Lung (tissue), 12 donors: ENCODE results near the gene PRAC2. TPM values are rescaled to one million over a fixed set of nuclear protein-coding genes. Genes with fewer than 3 reads are reported as not detected.

ENCODE experiments used
- ATAC-seq: fragments of 200-7000 bp; cut with Tn5 transposase; one replicate; pipeline ENCODE4 v1.9.1; 2020; ENCODE audit warnings: moderate number of reproducible peaks; ENCODE audit not compliant: insufficient read depth, low FRiP score
- DNase-seq, 3 donors: peaks; one replicate each; pipeline ENCODE4 v3.0.0-alpha.2; 2013 to 2017
- H3K27ac ChIP-seq, 2 donors: one replicate each; pipeline ENCODE4 v1.5.1; 2013; ENCODE audit warnings: mild to moderate bottlenecking in 2 of 2, moderate library complexity in 2 of 2, control low read depth in 1 of 2, inconsistent platforms in 1 of 2, low read depth in 1 of 2, low read length in 1 of 2
- H3K27me3 ChIP-seq, 3 donors: one replicate each; pipeline ENCODE4 v1.5.1; 2013; ENCODE audit warnings: low read length in 2 of 3; ENCODE audit not compliant: control insufficient read depth in 3 of 3, insufficient read depth in 3 of 3
- H3K36me3 ChIP-seq, 4 donors: one replicate each; pipeline ENCODE4 v1.5.1; 2013; ENCODE audit warnings: low read length in 4 of 4, mild to moderate bottlenecking in 1 of 4, moderate library complexity in 1 of 4; ENCODE audit not compliant: control insufficient read depth in 4 of 4, insufficient read depth in 4 of 4
- H3K4me1 ChIP-seq, 5 donors: one replicate each; pipeline ENCODE4 v1.5.1; 2013; ENCODE audit warnings: low read length in 5 of 5, mild to moderate bottlenecking in 2 of 5, moderate library complexity in 1 of 5; ENCODE audit not compliant: control insufficient read depth in 5 of 5, insufficient read depth in 5 of 5
- H3K4me3 ChIP-seq: one replicate; pipeline ENCODE4 v1.5.1; 2013; ENCODE audit warnings: mild to moderate bottlenecking, control low read depth, moderate library complexity
- H3K9ac ChIP-seq, 2 donors: one replicate each; pipeline ENCODE4 v1.5.1; 2013; ENCODE audit warnings: low read length in 2 of 2, control low read depth in 1 of 2; ENCODE audit not compliant: insufficient read depth in 1 of 2
- H3K9me3 ChIP-seq, 4 donors: one replicate each; pipeline ENCODE4 v1.5.1; 2013; ENCODE audit warnings: low read length in 3 of 4, mild to moderate bottlenecking in 1 of 4, moderate library complexity in 1 of 4; ENCODE audit not compliant: control insufficient read depth in 4 of 4, insufficient read depth in 3 of 4
- WGBS, 2 donors: extraction: QIAGEN DNeasy Blood & Tissue Kit; methylation state at CpG; one replicate each; pipeline ENCODE4 v1.1.7; 2013; 5-methylcytosine and 5-hydroxymethylcytosine counted together
- polyA plus RNA-seq, 2 donors: library from polyadenylated mRNA; stranded (reverse); fragments of 200-250 nt; gene quantifications; one replicate each; pipeline ENCODE4 v1.2.1, GENCODE V29; 2013
- total RNA-seq, 2 donors: library from RNA; depleted of rRNA in 1 of 2; stranded (reverse); fragments of >200 nt in 1 of 2; gene quantifications; one replicate each; pipeline ENCODE4 v1.2.1, GENCODE V29; 2014 to 2021
- TF ChIP-seq, protein P1 (sequence below): IDR thresholded peaks from 2 replicates; pipeline ENCODE4 v1.5.1; 2012; ENCODE audit warnings: mild to moderate bottlenecking; ENCODE audit errors: control extremely low read depth, extremely low read depth
- donor health status: control.
- donor health status: control.
- donor health status: Bipolar disorder and iron deficiency.
- donor health status: healthy.
- donor health status: DM: yes; HTN: yes; CAD: no.

PRAC2 gene
- total and polyA plus RNA-seq, 4 donors = not detected

DNA sequence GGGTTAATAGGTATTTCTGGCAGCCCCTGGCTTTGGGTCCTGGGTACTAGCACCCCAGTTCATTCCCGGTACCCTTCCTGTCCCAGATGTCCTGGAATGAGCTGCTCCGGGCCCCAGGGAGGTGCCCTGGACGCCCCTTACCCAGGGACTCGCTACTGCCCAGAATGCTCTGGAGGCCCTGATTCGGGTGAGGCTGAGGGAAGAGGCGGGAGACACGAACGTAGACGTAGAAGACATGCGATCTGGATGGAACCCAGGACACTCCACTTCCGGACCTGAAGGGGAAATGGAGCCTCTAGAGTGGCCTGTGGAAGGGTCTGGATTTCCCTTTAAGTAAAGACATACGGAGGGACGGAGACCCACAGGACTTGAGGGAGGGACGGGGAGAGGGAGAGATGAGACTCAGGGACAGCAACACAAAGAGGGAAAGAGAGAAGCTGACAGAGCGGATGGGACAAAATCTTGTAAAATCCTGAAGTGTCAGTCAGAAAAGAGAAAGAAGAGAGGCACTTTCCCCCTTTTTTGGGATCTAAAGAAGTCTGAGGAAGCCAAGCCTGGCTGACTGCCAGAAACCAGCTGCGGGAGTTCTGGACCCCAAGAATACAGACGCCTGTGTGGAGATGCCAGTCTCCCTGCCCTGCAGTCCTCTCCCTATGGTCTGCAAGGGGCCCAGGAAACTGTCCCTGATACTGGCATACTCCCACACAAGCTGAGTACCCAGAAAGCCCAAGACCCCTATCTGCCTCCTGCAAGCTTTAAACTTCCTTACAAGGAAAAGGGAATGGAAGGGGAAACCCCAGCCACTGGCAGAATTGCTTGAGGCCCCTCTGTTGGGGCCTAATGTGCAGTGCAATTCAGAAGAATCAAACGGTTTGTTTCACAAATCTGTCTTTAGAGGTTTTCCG is 6.6 kb downstream of the PRAC2 start:
- H3K9me3 ChIP-seq = peaks cover 0 to 6% (median 0%) of the 10 kb centered on the region in 4 donors
- peaks cover 0 to 15% (median 2%) of the 10 kb centered on the region in 5 donors for H3K4me1 ChIP-seq
- H3K27ac ChIP-seq = no peak overlapping the region
- ATAC-seq (no peak), DNase-seq (peak in 1 of 3 donors; percentile 28)
- no peaks in the 10 kb centered on the region for H3K36me3 ChIP-seq
- H3K9ac ChIP-seq = no peak overlapping the region
- WGBS, 2 donors = 8% methylated on average over 19 of the region's 19 CpGs
- peaks cover 9 to 99% (median 97%) of the 10 kb centered on the region in 3 donors for H3K27me3 ChIP-seq
- TF ChIP-seq, protein P1, sequence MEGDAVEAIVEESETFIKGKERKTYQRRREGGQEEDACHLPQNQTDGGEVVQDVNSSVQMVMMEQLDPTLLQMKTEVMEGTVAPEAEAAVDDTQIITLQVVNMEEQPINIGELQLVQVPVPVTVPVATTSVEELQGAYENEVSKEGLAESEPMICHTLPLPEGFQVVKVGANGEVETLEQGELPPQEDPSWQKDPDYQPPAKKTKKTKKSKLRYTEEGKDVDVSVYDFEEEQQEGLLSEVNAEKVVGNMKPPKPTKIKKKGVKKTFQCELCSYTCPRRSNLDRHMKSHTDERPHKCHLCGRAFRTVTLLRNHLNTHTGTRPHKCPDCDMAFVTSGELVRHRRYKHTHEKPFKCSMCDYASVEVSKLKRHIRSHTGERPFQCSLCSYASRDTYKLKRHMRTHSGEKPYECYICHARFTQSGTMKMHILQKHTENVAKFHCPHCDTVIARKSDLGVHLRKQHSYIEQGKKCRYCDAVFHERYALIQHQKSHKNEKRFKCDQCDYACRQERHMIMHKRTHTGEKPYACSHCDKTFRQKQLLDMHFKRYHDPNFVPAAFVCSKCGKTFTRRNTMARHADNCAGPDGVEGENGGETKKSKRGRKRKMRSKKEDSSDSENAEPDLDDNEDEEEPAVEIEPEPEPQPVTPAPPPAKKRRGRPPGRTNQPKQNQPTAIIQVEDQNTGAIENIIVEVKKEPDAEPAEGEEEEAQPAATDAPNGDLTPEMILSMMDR = no peak
- no peak overlapping the region for H3K4me3 ChIP-seq

DNA sequence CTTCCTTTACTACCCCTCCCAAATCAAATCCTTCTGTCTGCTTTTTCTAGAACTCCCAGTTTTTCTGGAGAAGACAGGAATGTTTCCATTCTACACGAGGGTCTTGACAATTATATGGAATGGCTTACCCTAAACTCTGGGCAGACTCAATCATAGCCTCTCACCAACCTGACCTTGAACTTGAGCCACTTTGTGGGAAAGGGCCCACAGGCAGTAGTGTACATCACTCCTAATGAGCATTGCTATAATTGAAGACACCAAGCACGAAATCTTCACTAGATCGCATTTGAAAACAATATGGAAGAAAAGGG is 7.2 kb downstream of the PRAC2 start:
- peaks cover 9 to 99% (median 97%) of the 10 kb centered on the region in 3 donors for H3K27me3 ChIP-seq
- no peaks in the 10 kb centered on the region for H3K36me3 ChIP-seq
- WGBS, 2 donors = 30 to 37% methylated on average over 3 of the region's 3 CpGs
- DNase-seq (no peak), ATAC-seq (no peak)
- no peak overlapping the region for H3K4me3 ChIP-seq
- H3K27ac ChIP-seq = no peak overlapping the region
- TF ChIP-seq, protein P1 = no peak
- H3K9ac ChIP-seq = no peak overlapping the region
- peaks cover 0 to 12% (median 0%) of the 10 kb centered on the region in 5 donors for H3K4me1 ChIP-seq
- H3K9me3 ChIP-seq = peaks cover 0 to 6% (median 0%) of the 10 kb centered on the region in 4 donors

DNA sequence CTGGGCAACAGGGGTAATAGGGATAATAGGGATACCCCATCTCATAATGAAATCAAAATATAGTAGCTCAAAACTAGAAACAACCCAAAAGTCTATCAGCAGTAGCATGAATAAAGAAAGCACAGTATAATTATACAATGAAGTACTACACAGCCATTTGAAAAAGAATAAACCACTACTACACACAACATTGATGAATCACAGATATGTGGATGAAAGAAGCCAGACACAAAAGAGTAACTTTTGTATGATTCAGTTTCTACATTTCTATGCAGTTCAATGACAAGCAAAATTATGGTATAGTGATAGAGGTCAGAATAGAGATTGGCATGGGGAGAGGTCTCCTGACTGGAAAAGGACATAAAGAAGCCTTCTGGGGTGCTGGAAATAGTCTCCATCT is 8.4 kb downstream of the PRAC2 start:
- no peak for DNase-seq
- H3K27me3 ChIP-seq = peaks cover 9 to 99% (median 98%) of the 10 kb centered on the region in 3 donors
- no peak overlapping the region for H3K4me3 ChIP-seq
- H3K4me1 ChIP-seq = peaks cover 0 to 12% (median 0%) of the 10 kb centered on the region in 5 donors
- no peak overlapping the region for H3K27ac ChIP-seq
- no peak for ATAC-seq
- H3K9me3 ChIP-seq = peaks cover 0 to 6% (median 0%) of the 10 kb centered on the region in 4 donors
- no peak overlapping the region for H3K9ac ChIP-seq
- no peaks in the 10 kb centered on the region for H3K36me3 ChIP-seq
- TF ChIP-seq, protein P1 = no peak
